ENCODE results near the gene MPRIP. TPM values are rescaled to one million over a fixed set of nuclear protein-coding genes. Genes with fewer than 3 reads are reported as not detected.
A peak's percentile ranks its signal among the peaks of the same experiment; 100 is the strongest.

Gene MPRIP
- total RNA-seq, 1 donor from 2014 or later: 144 TPM

DNA sequence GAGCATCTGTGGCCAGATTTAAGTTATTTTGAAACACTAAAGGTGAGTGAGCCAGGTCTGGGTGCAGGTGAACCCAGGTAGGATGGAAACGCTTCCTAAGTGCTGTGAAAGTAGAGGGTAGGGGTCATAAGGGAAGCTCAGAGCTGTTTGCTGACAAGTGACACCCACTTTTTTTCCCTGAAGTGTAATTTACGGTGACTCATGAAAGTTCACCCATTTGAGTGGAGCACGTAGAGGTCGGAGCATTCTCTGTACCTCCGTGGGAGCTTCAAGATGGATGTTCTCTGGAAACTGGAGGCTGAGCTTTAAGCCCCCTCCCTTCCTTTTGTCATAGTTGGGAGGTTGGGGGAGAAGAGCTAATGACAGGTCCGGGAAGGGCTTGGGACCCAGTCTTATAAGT, 44.3 kb downstream of the MPRIP start:
- DNase-seq (ENCODE audit: low spot score): no peak
- intact Hi-C loops (cut with micrococcal nuclease): no loop called here
- H3K4me3 Mint-ChIP-seq (ENCODE audit: low read depth): no peak overlapping the region
- no peaks in the 10 kb centered on the region for H3K9me3 Mint-ChIP-seq
- H3K36me3 Mint-ChIP-seq (ENCODE audit: low read depth): peaks cover 22% of the 10 kb centered on the region
- peaks cover 18% of the 10 kb centered on the region for H3K4me1 Mint-ChIP-seq (ENCODE audit: low read depth)
- no peak overlapping the region for H3K27ac Mint-ChIP-seq
- no peaks in the 10 kb centered on the region for H3K27me3 Mint-ChIP-seq (ENCODE audit: low read depth)

DNA sequence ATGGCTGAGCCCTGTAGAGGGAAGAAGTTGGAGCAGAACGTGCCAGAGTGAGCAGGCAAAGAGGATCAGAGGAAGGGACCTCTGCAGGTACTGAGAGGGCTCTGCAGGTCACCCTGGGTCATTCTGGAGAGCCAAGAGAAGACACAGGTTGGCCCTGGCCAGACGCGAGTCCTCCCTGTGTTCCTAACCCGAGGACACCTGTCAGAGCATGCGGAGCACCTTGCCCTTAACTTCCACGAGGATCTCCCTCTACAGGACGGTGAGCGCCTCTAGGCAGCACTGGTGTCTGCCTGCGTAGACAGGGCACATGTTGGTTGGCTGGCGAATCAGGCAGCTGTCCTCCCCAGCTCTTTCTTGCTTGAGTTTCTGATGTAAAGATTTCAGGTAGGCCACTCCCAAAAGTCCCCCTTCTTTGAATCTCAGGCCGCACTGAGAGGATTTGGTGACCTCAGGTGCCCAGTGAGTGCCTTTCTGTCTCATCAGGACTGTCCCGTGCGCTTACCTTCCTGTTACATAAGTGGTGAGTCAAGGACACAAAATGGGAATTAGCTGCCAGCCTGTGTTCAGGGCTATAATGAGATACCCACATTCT, 45.3 kb downstream of the MPRIP start:
- Mint-ChIP-seq H3K27me3 (ENCODE audit: low read depth) (no peaks in the 10 kb centered on the region), H3K27ac (peak overlapping the region; percentile 42), H3K4me1 (ENCODE audit: low read depth) (peaks cover 18% of the 10 kb centered on the region), H3K4me3 (ENCODE audit: low read depth) (no peak overlapping the region), H3K36me3 (ENCODE audit: low read depth) (peaks cover 22% of the 10 kb centered on the region), H3K9me3 (no peaks in the 10 kb centered on the region)
- no peak for DNase-seq (ENCODE audit: low spot score)
- intact Hi-C loops (cut with micrococcal nuclease): no loop called here

DNA sequence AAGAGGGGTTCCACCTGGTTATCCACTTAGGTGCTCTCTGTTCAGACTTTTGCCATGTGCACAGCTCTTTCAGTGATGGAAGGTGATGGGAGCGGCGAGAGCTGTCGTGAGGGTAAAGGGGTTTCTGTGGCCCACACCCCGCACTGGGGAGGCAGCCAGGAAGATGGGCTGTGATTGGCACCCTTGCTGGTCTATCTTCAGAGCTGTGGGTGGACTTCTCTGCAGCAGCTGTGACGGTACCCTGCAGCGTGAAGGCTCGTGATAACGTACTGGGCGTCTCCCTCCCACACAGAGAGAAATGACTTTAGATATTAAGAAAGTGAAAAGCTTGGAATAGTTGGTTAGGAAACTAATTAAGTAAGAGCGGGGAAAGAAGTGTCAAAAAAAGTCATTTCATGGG, 45.8 kb downstream of the MPRIP start:
- no peak overlapping the region for H3K4me3 Mint-ChIP-seq (ENCODE audit: low read depth)

DNA sequence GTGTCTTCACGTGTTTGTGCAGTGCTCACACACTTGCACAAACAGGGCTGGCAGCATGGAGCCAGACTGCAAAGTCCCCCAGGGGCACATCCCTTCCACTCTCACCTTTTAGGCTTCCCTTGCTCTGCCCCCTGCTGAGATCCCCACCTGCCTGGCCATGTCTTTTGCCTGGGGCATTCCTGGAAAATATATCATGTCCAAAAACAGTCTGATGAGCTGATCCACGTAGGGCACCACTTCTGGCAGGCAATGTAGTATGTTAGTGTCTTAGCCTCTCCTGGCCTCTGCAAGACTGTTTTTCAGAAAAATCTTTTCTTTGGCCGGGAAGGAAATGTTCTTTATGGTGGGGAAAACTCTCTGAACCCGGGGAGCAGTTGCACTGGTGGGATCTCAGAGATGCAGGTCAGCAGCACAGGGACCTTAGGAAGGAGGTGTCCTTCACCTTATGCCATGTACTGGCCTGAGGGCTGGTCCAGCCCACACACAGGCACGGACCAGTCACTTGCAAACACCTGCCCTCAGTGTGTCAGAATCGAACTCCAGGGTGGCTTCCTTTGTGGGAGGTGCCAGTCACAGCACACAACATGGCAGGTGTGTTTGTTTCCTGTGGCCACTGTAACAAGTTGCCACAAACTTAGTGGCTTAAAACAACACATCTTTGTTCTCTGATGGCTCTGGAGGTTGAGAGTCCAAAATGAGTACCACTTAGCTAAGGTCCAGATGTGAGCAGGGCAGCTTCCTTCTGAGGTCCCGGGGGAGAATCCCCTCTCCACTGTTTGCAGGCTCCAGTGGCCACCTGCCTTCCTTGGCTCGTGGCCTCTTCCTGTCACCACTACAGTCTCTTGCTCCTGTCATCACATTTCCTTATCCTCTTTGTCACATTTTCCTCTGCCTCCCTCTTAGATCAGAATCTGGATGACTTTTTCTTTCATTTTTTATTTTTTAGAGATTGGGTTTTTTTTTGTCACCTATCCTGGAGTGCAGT, 46.6 kb downstream of the MPRIP start:
- no peak for DNase-seq (ENCODE audit: low spot score)
- Mint-ChIP-seq H3K4me3 (ENCODE audit: low read depth) (no peak overlapping the region), H3K27me3 (ENCODE audit: low read depth) (no peaks in the 10 kb centered on the region), H3K27ac (peak overlapping the region; percentile 83), H3K36me3 (ENCODE audit: low read depth) (peaks cover 22% of the 10 kb centered on the region), H3K9me3 (no peaks in the 10 kb centered on the region), H3K4me1 (ENCODE audit: low read depth) (peaks cover 22% of the 10 kb centered on the region)
- intact Hi-C loops (cut with micrococcal nuclease): no loop called here

More for the DNA sequence above, 45.8 kb downstream of the MPRIP start:
- H3K27me3 Mint-ChIP-seq (ENCODE audit: low read depth): no peaks in the 10 kb centered on the region
- no peak overlapping the region for H3K27ac Mint-ChIP-seq
- peaks cover 22% of the 10 kb centered on the region for H3K36me3 Mint-ChIP-seq (ENCODE audit: low read depth)
- no peaks in the 10 kb centered on the region for H3K9me3 Mint-ChIP-seq
- intact Hi-C loops (cut with micrococcal nuclease): no loop called here
- peaks cover 18% of the 10 kb centered on the region for H3K4me1 Mint-ChIP-seq (ENCODE audit: low read depth)
- DNase-seq (ENCODE audit: low spot score): no peak

DNA sequence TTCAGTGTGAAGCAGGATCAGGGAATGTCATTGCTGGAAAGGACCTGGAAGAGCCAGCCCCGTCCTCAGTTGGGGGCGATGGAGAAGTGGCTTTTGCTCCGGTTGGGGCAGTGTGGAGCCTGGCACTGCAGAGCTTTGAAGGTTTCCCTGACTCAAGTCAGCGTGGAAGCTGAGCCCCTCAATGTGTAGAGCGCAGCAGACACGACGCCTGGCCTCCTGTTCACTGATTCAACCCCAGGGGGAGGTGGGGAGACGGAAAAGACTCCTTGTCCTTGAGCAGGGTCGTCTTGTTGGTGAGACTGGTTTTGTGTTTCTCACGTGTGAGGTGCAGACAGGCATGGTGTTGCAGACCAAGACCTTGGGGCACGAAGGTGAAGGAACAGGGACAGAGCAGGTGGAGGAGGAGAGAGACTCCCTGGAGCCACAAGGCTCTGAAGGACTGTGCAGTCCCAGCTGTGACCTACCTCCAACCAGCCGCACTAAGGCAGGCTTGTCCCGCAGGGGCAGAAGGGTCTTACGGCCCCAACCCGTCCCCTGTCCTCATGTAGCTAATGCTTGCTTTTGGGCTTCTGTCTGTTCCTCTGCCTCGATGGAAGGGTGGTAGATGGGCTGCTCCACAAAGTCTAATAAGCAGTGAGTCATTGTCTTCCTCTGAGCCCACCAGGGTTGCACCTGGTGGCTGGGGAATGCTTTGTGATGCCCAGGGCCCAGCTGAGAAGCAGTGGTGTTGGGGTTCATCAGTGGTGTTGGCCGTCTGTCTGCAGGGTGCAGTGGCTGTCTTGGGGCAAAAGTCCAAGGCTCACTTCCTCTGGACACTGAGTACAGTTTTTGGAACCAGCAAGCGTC, 47.8 kb downstream of the MPRIP start:
- Mint-ChIP-seq H3K9me3 (no peaks in the 10 kb centered on the region), H3K27me3 (ENCODE audit: low read depth) (no peaks in the 10 kb centered on the region), H3K4me1 (ENCODE audit: low read depth) (peaks cover 25% of the 10 kb centered on the region), H3K27ac (peak overlapping the region; percentile 83), H3K4me3 (ENCODE audit: low read depth) (no peak overlapping the region), H3K36me3 (ENCODE audit: low read depth) (peaks cover 22% of the 10 kb centered on the region)
- intact Hi-C loops (cut with micrococcal nuclease): no loop called here
- DNase-seq (ENCODE audit: low spot score): no peak

DNA sequence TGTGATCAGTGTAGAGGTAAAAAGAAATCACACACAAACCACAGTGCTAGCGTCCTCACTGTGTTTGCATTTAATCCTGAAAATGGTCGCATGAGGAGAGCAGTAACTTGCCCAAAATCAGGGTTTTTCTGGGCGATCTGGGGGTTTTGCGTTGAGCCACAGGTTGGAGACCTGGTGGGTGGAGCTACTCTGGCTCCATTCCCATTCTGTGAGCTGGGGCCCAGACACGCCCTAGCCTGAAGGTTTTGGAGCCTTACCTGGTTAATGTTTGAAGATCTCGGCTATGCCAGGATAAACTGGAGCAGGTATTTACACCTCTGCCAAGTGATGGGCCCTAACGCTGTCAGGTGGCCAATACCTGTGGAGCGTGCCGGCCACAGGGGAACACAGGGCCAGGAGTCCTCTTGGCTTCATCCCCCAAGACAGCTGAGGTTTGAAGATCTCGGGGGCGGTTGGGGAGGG, 48.4 kb downstream of the MPRIP start:
- no peak overlapping the region for H3K4me3 Mint-ChIP-seq (ENCODE audit: low read depth)
- no peaks in the 10 kb centered on the region for H3K27me3 Mint-ChIP-seq (ENCODE audit: low read depth)

DNA sequence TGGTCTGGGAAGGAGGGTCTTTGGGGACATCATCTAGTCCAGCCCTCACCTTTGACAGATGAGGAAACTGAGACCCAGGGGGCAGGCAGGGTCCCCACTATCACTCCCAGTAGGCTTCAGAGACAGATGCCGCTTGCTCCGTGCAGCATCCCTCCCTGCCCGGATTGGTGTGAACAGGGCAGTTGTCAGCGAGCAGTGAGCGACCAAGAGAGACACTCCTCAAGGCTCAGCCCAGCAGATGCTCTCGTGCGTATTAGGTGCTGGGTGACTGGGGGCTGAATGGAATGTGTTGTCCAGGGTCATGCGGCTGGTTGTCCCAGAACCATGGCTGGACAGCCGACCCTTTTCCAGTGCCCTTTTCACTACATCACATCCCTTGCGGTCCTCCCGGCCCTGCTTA, 49.0 kb downstream of the MPRIP start:
- no peak overlapping the region for H3K27ac Mint-ChIP-seq
- no peak overlapping the region for H3K4me3 Mint-ChIP-seq (ENCODE audit: low read depth)
- H3K4me1 Mint-ChIP-seq (ENCODE audit: low read depth): peaks cover 24% of the 10 kb centered on the region
- no peaks in the 10 kb centered on the region for H3K9me3 Mint-ChIP-seq
- H3K27me3 Mint-ChIP-seq (ENCODE audit: low read depth): no peaks in the 10 kb centered on the region
- peaks cover 22% of the 10 kb centered on the region for H3K36me3 Mint-ChIP-seq (ENCODE audit: low read depth)
- no peak for DNase-seq (ENCODE audit: low spot score)
- intact Hi-C loops (cut with micrococcal nuclease): no loop called here

More for the DNA sequence above, 48.4 kb downstream of the MPRIP start:
- peaks cover 25% of the 10 kb centered on the region for H3K4me1 Mint-ChIP-seq (ENCODE audit: low read depth)
- peaks cover 22% of the 10 kb centered on the region for H3K36me3 Mint-ChIP-seq (ENCODE audit: low read depth)
- H3K9me3 Mint-ChIP-seq: no peaks in the 10 kb centered on the region
- no peak overlapping the region for H3K27ac Mint-ChIP-seq
- no peak for DNase-seq (ENCODE audit: low spot score)
- intact Hi-C loops (cut with micrococcal nuclease): no loop called here

DNA sequence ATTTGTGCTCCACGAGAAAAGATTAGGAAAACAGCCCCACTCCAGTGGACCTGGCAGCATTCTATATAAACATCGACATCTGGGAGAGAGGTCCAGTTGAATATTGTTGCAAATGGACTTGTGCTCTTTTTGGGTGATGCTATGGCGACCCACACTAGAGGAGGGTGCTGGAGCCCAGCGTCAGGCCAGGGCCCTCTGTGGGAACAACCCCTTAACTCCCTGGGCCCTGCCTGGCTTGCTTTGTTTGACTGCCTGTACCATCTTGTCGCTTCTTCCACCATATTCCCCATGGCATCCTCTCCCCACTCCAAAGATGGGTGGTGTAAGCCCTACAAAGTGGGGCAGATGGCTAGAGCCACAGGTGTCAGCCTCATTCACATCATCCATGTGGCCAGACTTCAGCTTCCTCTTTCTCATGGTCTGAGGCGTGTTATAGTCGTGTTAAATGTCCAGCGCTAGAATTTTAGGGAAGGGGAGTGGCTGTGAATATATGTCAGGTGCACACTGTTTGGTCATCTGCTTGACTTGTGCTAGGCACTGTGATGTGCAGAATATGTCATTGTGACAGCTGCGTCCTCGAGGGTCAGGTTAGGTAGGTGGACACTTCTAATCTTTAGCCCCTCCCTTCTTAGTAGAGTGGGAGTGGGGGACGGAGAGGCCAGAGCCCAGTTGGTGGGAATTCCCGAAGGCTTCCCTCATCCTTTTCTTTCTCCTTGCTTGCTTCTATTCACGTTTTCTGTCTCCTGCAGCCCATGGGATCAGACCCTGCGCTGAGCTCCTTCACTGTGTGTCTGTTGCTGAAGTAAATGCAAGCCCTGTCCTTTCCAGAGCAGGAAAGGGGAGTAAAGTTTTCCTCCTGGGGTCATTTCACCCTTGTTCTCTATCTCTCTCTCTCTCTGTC, 49.8 kb downstream of the MPRIP start:
- Mint-ChIP-seq H3K27me3 (ENCODE audit: low read depth) (no peaks in the 10 kb centered on the region), H3K4me1 (ENCODE audit: low read depth) (peaks cover 24% of the 10 kb centered on the region), H3K36me3 (ENCODE audit: low read depth) (peaks cover 20% of the 10 kb centered on the region), H3K9me3 (no peaks in the 10 kb centered on the region), H3K27ac (no peak overlapping the region), H3K4me3 (ENCODE audit: low read depth) (no peak overlapping the region)
- DNase-seq (ENCODE audit: low spot score): no peak
- intact Hi-C loops (cut with micrococcal nuclease): no loop called here

DNA sequence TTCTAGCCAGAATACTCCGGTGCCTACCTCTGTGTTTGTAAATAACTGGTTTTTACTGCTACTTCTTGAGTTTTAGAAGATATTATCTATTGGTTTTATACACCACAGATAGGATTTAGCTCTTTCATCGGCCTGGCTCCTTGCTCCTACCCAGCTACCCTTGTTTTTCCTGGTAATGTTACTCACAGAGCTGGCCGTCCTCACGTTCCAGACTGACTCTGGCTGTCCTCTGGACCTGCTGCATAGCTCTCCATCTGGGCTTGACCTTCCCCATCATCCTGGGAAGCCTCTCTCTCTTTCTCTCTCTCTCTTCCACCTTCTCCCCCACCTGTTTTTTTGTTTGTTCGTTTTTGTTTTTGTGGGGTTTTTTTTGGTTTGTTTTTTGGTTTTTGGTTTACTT, 51.5 kb downstream of the MPRIP start:
- no peak overlapping the region for H3K4me3 Mint-ChIP-seq (ENCODE audit: low read depth)
- H3K36me3 Mint-ChIP-seq (ENCODE audit: low read depth): peaks cover 7% of the 10 kb centered on the region
- no peaks in the 10 kb centered on the region for H3K9me3 Mint-ChIP-seq
- H3K4me1 Mint-ChIP-seq (ENCODE audit: low read depth): peaks cover 16% of the 10 kb centered on the region
- H3K27me3 Mint-ChIP-seq (ENCODE audit: low read depth): no peaks in the 10 kb centered on the region
- no peak overlapping the region for H3K27ac Mint-ChIP-seq
- DNase-seq (ENCODE audit: low spot score): no peak
- intact Hi-C loops (cut with micrococcal nuclease): no loop called here

DNA sequence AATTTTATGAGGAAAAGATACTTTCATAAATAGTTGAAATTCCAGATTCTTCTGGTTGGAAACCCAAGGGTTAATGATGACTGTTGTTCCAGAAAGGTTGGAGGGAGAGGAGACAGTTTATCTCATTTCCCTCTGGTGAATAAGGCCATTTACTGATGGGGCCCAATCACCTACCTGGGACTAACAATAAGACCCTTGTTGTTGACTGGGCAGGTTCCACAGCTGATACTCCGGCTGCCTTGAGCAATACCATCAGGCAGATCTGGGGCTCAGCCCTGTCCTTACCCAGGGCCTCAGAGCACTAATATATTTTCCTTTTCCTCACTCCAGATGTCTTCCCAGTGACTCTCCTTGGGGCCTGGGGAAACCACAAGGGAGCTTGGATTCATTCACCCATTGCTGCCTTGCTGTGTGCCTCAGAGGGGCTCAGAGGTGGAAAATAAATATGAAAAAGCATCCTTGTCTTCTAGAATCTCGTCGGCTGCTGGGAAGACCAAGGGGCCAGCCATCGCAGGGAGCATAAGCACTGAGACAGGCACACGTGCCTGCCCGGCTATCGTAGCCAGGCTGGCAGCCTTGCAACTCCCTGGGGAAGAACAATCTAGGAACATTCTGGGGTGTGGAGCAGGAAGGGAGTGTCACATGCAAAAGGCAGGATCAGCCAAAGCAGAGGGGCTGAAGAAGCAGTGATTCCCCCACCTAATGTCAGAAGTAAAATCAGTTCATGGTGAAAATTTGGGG, 54.4 kb downstream of the MPRIP start:
- DNase-seq (ENCODE audit: low spot score): no peak
- Mint-ChIP-seq H3K27ac (no peak overlapping the region), H3K36me3 (ENCODE audit: low read depth) (no peaks in the 10 kb centered on the region), H3K4me1 (ENCODE audit: low read depth) (peaks cover 8% of the 10 kb centered on the region), H3K4me3 (ENCODE audit: low read depth) (no peak overlapping the region), H3K9me3 (no peaks in the 10 kb centered on the region), H3K27me3 (ENCODE audit: low read depth) (no peaks in the 10 kb centered on the region)
- intact Hi-C loops (cut with micrococcal nuclease): no loop called here

DNA sequence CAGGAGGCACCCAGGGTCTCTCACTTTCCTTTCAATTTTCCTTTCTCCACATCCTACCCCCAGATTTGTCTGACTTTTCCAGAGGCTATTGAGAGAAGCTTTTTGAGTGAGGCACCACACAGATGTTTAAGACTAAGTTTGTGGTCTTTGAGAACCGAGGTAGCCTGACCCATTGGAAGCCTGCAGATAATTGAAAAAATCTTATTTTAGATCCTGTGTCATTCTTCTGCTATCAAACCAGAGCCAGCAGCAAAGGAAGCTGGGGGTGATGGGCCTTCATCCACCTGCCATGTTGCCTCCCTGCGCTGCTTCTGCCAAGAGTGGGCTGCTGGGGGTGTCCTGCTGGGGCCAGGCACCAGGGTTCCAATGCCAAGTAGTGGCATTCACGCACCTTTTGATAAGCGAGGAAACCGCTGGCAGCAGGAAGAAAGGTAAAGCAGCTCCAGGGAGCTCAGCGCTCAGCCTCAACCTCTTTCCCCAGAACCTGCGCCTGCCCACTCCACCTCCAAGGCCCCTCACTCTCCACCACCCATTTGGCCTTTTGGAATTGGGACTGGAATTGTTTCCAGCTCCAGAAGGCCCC, 55.6 kb downstream of the MPRIP start:
- H3K36me3 Mint-ChIP-seq (ENCODE audit: low read depth): no peaks in the 10 kb centered on the region
- H3K27me3 Mint-ChIP-seq (ENCODE audit: low read depth): no peaks in the 10 kb centered on the region
- H3K9me3 Mint-ChIP-seq: no peaks in the 10 kb centered on the region
- no peak for DNase-seq (ENCODE audit: low spot score)
- H3K4me1 Mint-ChIP-seq (ENCODE audit: low read depth): peaks cover 8% of the 10 kb centered on the region
- intact Hi-C loops (cut with micrococcal nuclease): no loop called here
- no peak overlapping the region for H3K27ac Mint-ChIP-seq
- no peak overlapping the region for H3K4me3 Mint-ChIP-seq (ENCODE audit: low read depth)
